ENCODE measurements around the gene TPCN2.

TPCN2 gene

DNA sequence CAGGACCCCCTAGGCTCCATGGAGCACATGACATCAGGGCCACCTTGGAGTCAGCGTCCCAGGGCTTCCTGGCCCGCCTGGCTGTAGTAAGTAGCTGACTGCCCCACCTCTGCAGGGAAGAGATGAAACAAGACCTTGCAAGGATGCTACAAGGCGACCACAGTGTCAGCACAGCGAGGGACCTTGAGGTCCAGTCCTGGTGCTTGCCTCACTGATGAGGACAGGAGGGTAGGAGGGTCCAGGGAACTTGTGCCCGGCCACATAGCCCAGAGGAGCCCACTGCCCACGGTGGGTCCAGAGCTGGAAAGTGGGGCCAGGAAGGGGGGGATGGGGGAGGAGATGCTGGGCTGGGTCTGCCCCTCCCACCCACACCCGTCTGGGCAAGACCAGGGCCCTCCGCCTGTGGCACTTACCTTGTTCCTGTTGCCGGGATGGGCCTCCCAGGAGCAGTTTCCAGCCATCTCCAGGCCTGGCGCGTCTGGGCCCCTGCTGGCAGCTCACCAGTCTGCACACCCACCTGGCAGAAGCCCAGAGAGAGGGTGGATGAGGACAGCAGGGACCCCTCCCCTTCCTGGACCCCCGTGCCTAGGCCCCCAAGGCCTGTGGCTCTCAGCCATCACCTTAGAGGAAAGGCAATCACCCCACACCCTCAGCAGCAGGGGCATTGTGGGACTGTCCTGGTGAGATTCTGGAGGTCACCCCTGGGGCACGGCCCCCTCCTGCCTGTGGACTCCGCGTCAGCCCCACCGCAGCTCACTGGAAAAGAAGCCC, 39.1 kb upstream of the TPCN2 start:
- Histone ChIP-seq H3K4me3 (IDR thresholded peaks at IDR 0.05; ENCODE audit: insufficient read depth, low read depth, low read length) (no peak overlapping the region), H3K79me2 (ENCODE audit: insufficient read depth, low read depth) (no peaks in the 10 kb centered on the region), H4K20me1 (ENCODE audit: insufficient read depth) (no peaks in the 10 kb centered on the region), H3K4me1 (ENCODE audit: low read depth, poor library complexity, severe bottlenecking) (no peaks in the 10 kb centered on the region), H3K27ac (no peak overlapping the region), H3K36me3 (ENCODE audit: insufficient read depth) (no peaks in the 10 kb centered on the region), H2AFZ (ENCODE audit: low read depth) (no peak overlapping the region), H3K4me2 (no peak overlapping the region), H3K27me3 (ENCODE audit: insufficient read depth, low read depth) (peaks cover 73% of the 10 kb centered on the region), H3K9ac (no peak overlapping the region)
- TF ChIP-seq, protein P1, sequence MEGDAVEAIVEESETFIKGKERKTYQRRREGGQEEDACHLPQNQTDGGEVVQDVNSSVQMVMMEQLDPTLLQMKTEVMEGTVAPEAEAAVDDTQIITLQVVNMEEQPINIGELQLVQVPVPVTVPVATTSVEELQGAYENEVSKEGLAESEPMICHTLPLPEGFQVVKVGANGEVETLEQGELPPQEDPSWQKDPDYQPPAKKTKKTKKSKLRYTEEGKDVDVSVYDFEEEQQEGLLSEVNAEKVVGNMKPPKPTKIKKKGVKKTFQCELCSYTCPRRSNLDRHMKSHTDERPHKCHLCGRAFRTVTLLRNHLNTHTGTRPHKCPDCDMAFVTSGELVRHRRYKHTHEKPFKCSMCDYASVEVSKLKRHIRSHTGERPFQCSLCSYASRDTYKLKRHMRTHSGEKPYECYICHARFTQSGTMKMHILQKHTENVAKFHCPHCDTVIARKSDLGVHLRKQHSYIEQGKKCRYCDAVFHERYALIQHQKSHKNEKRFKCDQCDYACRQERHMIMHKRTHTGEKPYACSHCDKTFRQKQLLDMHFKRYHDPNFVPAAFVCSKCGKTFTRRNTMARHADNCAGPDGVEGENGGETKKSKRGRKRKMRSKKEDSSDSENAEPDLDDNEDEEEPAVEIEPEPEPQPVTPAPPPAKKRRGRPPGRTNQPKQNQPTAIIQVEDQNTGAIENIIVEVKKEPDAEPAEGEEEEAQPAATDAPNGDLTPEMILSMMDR (conservative IDR thresholded peaks at IDR 0.05; ENCODE audit: low read depth, low read length) = no peak

DNA sequence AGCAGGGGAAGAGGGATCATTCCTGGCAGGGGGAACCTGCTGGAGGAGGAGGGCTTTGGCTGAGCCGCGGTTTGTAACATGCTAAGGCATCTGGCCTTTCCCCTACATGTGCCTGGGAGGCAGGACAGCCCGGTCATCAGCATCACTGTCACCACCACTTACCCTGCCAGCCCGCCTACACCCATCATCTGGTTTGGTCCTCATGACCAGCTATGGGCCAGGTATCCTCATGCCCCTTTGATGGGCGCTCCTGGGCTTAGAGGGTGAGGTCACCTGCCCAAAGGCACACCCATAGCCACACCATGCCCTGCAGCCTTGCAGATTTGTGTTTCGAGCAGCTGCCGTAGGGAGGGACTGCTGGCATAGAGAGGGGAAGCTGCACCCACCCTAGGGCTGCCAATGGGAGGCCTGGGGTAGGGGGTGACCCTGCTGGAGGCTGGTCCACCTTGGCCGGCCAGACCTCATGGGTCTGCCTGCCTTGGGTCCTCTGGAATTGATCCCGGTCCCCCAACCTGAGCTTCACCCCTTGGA, 38.3 kb upstream of the TPCN2 start:
- H3K27me3 ChIP-seq (ENCODE audit: insufficient read depth, low read depth) = peaks cover 65% of the 10 kb centered on the region
- no peak overlapping the region for H3K9ac ChIP-seq
- no peak overlapping the region for H3K4me3 ChIP-seq (IDR thresholded peaks at IDR 0.05; ENCODE audit: insufficient read depth, low read depth, low read length)
- no peak overlapping the region for H3K27ac ChIP-seq
- H3K36me3 ChIP-seq (ENCODE audit: insufficient read depth) = no peaks in the 10 kb centered on the region
- H3K79me2 ChIP-seq (ENCODE audit: insufficient read depth, low read depth) = no peaks in the 10 kb centered on the region
- no peaks in the 10 kb centered on the region for H3K4me1 ChIP-seq (ENCODE audit: low read depth, poor library complexity, severe bottlenecking)
- TF ChIP-seq, protein P1 (conservative IDR thresholded peaks at IDR 0.05; ENCODE audit: low read depth, low read length) = no peak
- no peaks in the 10 kb centered on the region for H4K20me1 ChIP-seq (ENCODE audit: insufficient read depth)
- H3K4me2 ChIP-seq = no peak overlapping the region
- H2AFZ ChIP-seq (ENCODE audit: low read depth) = no peak overlapping the region

DNA sequence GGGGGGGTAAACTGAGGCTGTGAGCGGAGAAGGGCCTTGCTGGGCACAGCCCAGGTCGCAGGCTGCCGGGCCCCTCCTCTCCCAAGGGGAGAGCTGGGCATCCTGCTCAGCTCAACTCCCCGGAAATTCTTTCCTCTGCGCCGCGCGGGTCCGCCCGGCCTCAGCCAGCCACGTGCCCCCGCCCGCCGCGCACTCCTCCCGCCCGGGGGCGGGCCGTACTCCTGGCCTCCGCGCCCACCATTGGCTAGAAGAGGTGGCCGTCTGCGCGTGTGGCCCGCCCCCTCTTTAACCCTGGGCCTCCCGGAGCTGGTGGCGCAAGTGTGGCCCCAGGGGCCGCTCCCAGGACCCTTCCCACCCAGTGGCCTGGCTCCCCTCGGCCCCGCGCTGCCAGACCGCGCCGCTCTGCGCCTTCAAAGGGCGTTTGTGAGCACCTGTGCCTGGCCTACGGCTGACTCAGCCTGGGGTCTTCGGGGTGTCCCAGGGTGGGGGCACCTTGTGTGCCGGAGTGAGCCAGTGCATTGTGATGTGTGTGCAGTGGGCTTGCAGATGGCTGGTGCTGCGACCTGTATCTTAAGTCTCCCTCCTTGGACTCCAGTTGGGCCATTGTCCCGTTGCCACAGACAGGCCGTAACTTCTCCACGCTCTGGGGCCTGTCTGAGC, 37.6 kb upstream of the TPCN2 start:
- no peak overlapping the region for H3K9ac ChIP-seq
- H3K4me1 ChIP-seq (ENCODE audit: low read depth, poor library complexity, severe bottlenecking) = no peaks in the 10 kb centered on the region
- TF ChIP-seq, protein P1 (conservative IDR thresholded peaks at IDR 0.05; ENCODE audit: low read depth, low read length) = no peak
- peaks cover 65% of the 10 kb centered on the region for H3K27me3 ChIP-seq (ENCODE audit: insufficient read depth, low read depth)
- no peak overlapping the region for H3K4me2 ChIP-seq
- H3K27ac ChIP-seq = no peak overlapping the region
- H3K4me3 ChIP-seq (IDR thresholded peaks at IDR 0.05; ENCODE audit: insufficient read depth, low read depth, low read length) = no peak overlapping the region
- no peaks in the 10 kb centered on the region for H4K20me1 ChIP-seq (ENCODE audit: insufficient read depth)
- no peaks in the 10 kb centered on the region for H3K36me3 ChIP-seq (ENCODE audit: insufficient read depth)
- no peaks in the 10 kb centered on the region for H3K79me2 ChIP-seq (ENCODE audit: insufficient read depth, low read depth)
- H2AFZ ChIP-seq (ENCODE audit: low read depth) = no peak overlapping the region

DNA sequence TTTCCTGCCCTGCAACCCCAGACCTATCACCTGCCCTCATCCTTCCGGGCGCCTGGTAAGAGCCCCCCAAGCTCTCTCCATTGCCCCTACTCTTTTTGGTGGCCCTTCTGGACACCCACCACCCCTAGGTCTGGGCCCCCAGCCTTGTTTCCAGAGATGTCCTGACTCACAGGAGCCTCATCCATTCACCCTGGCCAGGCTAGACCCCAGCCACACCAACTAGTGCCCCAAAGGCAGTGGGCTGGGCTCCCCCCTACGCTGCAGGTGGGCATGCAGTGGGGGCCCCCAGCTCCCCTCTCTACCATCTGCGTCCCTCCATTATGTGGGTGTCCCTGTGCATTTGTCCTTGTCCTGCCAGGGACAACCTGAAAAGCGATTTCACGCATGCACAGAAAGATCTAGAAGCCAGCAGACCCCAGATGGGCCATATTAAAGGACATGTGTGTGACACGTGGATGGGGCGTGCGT, 37.1 kb upstream of the TPCN2 start:
- no peak overlapping the region for H3K27ac ChIP-seq
- H4K20me1 ChIP-seq (ENCODE audit: insufficient read depth) = no peaks in the 10 kb centered on the region
- H3K4me1 ChIP-seq (ENCODE audit: low read depth, poor library complexity, severe bottlenecking) = no peaks in the 10 kb centered on the region
- no peak overlapping the region for H2AFZ ChIP-seq (ENCODE audit: low read depth)
- no peak overlapping the region for H3K4me2 ChIP-seq
- H3K4me3 ChIP-seq (IDR thresholded peaks at IDR 0.05; ENCODE audit: insufficient read depth, low read depth, low read length) = no peak overlapping the region
- no peaks in the 10 kb centered on the region for H3K36me3 ChIP-seq (ENCODE audit: insufficient read depth)
- TF ChIP-seq, protein P1 (conservative IDR thresholded peaks at IDR 0.05; ENCODE audit: low read depth, low read length) = no peak
- H3K9ac ChIP-seq = no peak overlapping the region
- H3K27me3 ChIP-seq (ENCODE audit: insufficient read depth, low read depth) = peaks cover 64% of the 10 kb centered on the region
- no peaks in the 10 kb centered on the region for H3K79me2 ChIP-seq (ENCODE audit: insufficient read depth, low read depth)

Measured in KMS-11 (cell line).